ENCODE results near the gene UTP18. TPM values are rescaled to one million over a fixed set of nuclear protein-coding genes. Genes with fewer than 3 reads are reported as not detected.

Gene UTP18
- total RNA-seq, 1 experiment from 2014 or later = 68.8 TPM

DNA sequence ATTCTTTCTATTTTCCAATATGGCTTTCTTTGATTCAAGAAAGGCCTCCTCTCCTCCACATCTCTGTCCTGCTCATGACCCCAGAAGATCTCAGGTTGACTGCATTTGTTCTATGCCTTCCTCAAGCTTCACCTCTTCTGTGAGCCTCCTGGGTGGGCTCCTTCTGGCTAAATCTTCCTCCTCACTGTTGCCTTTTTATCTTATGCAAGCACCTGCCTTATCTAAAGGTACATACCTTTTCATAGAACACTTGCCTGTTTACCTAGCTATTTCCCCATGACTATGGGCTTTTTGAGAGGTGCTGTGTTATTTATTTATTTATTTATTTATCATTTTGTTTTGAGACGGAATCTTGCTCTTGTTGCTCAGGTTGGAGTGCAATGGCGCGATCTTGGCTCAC lies 81.1 kb downstream of the UTP18 start:
- Mint-ChIP-seq H3K9me3 (peaks cover 4% of the 10 kb centered on the region; the same call in 1 of the 2 replicates), H3K27ac (no peak overlapping the region), H3K27me3 (ENCODE audit: low read depth) (no peaks in the 10 kb centered on the region), H3K4me3 (no peak overlapping the region), H3K36me3 (no peaks in the 10 kb centered on the region), H3K4me1 (peaks cover 3% of the 10 kb centered on the region; the same call in 1 of the 2 replicates)
- ATAC-seq = no peak
- POLR2A ChIA-PET = interaction anchor here (0.7 kb wide), 1 partner anchor 360 kb away, joined by 3 read pairs; no protein-coding TSS in a partner anchor
- CTCF ChIA-PET = interaction anchor here (0.6 kb wide), 1 partner anchor 1477 kb away, joined by 3 read pairs; no protein-coding TSS in a partner anchor
- TF ChIP-seq ZSCAN18 (CRISPR knock-in tag; IDR thresholded peaks at IDR 0.05) (no peak), TEAD4 (CRISPR knock-in tag; IDR thresholded peaks at IDR 0.05) (no peak), IRF1 (CRISPR knock-in tag; IDR thresholded peaks at IDR 0.05) (no peak), GTF2I (CRISPR knock-in tag; conservative IDR thresholded peaks at IDR 0.05) (no peak), PRDM15 (CRISPR knock-in tag; IDR thresholded peaks at IDR 0.05) (no peak), FOXK1 (CRISPR knock-in tag; IDR thresholded peaks at IDR 0.05) (no peak), NFYB (CRISPR knock-in tag; conservative IDR thresholded peaks at IDR 0.05; ENCODE audit: low read depth) (no peak), GRHL2 (CRISPR knock-in tag; IDR thresholded peaks at IDR 0.05; ENCODE audit: insufficient replicate concordance, severe bottlenecking) (no peak), CBFB (CRISPR knock-in tag; IDR thresholded peaks at IDR 0.05; ENCODE audit: low read depth) (no peak), SP1 (CRISPR knock-in tag; conservative IDR thresholded peaks at IDR 0.05) (no peak), CREB1 (CRISPR knock-in tag; IDR thresholded peaks at IDR 0.05) (no peak), ARID4B (CRISPR knock-in tag; IDR thresholded peaks at IDR 0.05; ENCODE audit: borderline replicate concordance) (no peak), ZBTB21 (CRISPR knock-in tag; IDR thresholded peaks at IDR 0.05; ENCODE audit: borderline replicate concordance) (no peak)
- TF ChIP-seq, protein P1, sequence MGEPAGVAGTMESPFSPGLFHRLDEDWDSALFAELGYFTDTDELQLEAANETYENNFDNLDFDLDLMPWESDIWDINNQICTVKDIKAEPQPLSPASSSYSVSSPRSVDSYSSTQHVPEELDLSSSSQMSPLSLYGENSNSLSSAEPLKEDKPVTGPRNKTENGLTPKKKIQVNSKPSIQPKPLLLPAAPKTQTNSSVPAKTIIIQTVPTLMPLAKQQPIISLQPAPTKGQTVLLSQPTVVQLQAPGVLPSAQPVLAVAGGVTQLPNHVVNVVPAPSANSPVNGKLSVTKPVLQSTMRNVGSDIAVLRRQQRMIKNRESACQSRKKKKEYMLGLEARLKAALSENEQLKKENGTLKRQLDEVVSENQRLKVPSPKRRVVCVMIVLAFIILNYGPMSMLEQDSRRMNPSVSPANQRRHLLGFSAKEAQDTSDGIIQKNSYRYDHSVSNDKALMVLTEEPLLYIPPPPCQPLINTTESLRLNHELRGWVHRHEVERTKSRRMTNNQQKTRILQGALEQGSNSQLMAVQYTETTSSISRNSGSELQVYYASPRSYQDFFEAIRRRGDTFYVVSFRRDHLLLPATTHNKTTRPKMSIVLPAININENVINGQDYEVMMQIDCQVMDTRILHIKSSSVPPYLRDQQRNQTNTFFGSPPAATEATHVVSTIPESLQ (CRISPR knock-in tag; IDR thresholded peaks at IDR 0.05) = no peak
- TF ChIP-seq, protein P2, sequence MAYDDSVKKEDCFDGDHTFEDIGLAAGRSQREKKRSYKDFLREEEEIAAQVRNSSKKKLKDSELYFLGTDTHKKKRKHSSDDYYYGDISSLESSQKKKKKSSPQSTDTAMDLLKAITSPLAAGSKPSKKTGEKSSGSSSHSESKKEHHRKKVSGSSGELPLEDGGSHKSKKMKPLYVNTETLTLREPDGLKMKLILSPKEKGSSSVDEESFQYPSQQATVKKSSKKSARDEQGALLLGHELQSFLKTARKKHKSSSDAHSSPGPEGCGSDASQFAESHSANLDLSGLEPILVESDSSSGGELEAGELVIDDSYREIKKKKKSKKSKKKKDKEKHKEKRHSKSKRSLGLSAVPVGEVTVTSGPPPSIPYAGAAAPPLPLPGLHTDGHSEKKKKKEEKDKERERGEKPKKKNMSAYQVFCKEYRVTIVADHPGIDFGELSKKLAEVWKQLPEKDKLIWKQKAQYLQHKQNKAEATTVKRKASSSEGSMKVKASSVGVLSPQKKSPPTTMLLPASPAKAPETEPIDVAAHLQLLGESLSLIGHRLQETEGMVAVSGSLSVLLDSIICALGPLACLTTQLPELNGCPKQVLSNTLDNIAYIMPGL (CRISPR knock-in tag; IDR thresholded peaks at IDR 0.05) = no peak
- TF ChIP-seq, protein P3, sequence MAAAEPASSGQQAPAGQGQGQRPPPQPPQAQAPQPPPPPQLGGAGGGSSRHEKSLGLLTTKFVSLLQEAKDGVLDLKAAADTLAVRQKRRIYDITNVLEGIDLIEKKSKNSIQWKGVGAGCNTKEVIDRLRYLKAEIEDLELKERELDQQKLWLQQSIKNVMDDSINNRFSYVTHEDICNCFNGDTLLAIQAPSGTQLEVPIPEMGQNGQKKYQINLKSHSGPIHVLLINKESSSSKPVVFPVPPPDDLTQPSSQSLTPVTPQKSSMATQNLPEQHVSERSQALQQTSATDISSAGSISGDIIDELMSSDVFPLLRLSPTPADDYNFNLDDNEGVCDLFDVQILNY (CRISPR knock-in tag; IDR thresholded peaks at IDR 0.05) = no peak
- TF ChIP-seq, protein P4, sequence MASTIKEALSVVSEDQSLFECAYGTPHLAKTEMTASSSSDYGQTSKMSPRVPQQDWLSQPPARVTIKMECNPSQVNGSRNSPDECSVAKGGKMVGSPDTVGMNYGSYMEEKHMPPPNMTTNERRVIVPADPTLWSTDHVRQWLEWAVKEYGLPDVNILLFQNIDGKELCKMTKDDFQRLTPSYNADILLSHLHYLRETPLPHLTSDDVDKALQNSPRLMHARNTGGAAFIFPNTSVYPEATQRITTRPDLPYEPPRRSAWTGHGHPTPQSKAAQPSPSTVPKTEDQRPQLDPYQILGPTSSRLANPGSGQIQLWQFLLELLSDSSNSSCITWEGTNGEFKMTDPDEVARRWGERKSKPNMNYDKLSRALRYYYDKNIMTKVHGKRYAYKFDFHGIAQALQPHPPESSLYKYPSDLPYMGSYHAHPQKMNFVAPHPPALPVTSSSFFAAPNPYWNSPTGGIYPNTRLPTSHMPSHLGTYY (CRISPR knock-in tag; IDR thresholded peaks at IDR 0.05) = no peak
- DNase-seq (ENCODE audit: low spot score) = no peak
